ENCODE results near the gene ZCCHC24. TPM values are rescaled to one million over a fixed set of nuclear protein-coding genes. Genes with fewer than 3 reads are reported as not detected.

The ZCCHC24 gene
- total RNA-seq, 1 donor from 2014 or later = 57.0 TPM

- no peak overlapping the region for H3K4me3 ChIP-seq
- TF ChIP-seq, protein P1, sequence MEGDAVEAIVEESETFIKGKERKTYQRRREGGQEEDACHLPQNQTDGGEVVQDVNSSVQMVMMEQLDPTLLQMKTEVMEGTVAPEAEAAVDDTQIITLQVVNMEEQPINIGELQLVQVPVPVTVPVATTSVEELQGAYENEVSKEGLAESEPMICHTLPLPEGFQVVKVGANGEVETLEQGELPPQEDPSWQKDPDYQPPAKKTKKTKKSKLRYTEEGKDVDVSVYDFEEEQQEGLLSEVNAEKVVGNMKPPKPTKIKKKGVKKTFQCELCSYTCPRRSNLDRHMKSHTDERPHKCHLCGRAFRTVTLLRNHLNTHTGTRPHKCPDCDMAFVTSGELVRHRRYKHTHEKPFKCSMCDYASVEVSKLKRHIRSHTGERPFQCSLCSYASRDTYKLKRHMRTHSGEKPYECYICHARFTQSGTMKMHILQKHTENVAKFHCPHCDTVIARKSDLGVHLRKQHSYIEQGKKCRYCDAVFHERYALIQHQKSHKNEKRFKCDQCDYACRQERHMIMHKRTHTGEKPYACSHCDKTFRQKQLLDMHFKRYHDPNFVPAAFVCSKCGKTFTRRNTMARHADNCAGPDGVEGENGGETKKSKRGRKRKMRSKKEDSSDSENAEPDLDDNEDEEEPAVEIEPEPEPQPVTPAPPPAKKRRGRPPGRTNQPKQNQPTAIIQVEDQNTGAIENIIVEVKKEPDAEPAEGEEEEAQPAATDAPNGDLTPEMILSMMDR (IDR thresholded peaks at IDR 0.05) = no peak
- TF ChIP-seq POLR2AphosphoS5 (IDR thresholded peaks at IDR 0.05; ENCODE audit: insufficient read depth in 1 of 2, low read depth in 1 of 2) = no peak
- TF ChIP-seq POLR2A (IDR thresholded peaks at IDR 0.05) = no peak
- intact Hi-C loops (cut with DNase I) = no loop called here
- no peaks in the 10 kb centered on the region for H3K9me3 ChIP-seq
- peak overlapping the region; percentile 54 for H3K27ac ChIP-seq
- no peaks in the 10 kb centered on the region for H3K36me3 ChIP-seq
- H3K27me3 ChIP-seq = no peaks in the 10 kb centered on the region
- peaks cover 64% of the 10 kb centered on the region for H3K4me1 ChIP-seq
- DNase-seq (ENCODE audit: extremely low spot score in 2 of 2) = no peak
Observed at GRCh38 chr10:79393221-79393923, 52.1 kb downstream of the ZCCHC24 start.

DNA sequence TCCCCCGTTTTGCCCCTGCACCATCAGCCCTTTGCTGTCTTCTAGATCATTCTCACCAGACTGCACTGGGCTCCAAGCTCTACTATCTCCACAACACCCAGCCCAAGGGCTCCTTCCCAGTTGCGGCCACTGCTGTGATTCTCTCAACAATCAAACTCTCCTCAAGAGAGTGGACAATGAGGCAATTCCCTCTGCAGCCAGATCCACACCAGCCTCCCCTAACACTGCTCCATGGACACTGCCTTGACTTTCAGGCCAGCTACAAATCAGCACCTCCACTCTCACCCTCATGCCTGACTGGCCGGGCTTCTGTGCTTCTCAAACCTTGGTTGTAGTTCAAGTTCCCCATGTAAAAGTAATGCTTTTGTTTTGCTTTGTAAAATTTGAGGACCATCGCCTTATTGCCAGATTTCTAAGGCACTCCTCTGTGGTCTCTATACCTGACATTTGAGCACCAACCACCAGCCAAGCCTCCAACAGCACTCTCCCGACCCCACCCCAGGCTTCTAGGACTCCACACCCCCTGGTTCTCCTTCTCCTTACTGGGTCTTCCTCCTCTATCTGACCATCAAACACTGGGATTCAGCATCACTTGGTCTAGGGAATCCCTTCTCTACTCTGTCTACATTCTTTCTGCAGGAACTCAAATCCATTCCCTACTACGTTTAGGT, 52.8 kb downstream of the ZCCHC24 start:
- DNase-seq (ENCODE audit: extremely low spot score in 2 of 2) = no peak
- H3K36me3 ChIP-seq = no peaks in the 10 kb centered on the region
- peak overlapping the region; percentile 76 for H3K27ac ChIP-seq

GRCh38 chr10:79392020-79392398, 53.4 kb downstream of the ZCCHC24 start:
- no peaks in the 10 kb centered on the region for H3K36me3 ChIP-seq
- DNase-seq (ENCODE audit: extremely low spot score in 2 of 2) = no peak
- TF ChIP-seq, protein P1 (IDR thresholded peaks at IDR 0.05) = no peak
- peak in 1 of 2 donors; percentile 6 for TF ChIP-seq POLR2AphosphoS5 (IDR thresholded peaks at IDR 0.05; ENCODE audit: insufficient read depth in 1 of 2, low read depth in 1 of 2)
- no peak overlapping the region for H3K4me3 ChIP-seq
- no peaks in the 10 kb centered on the region for H3K27me3 ChIP-seq
- H3K27ac ChIP-seq = peak overlapping the region; percentile 76
- H3K4me1 ChIP-seq = peaks cover 56% of the 10 kb centered on the region
- H3K9me3 ChIP-seq = no peaks in the 10 kb centered on the region
- intact Hi-C loops (cut with DNase I) = no loop called here

More for the DNA sequence above, 52.8 kb downstream of the ZCCHC24 start:
- H3K4me1 ChIP-seq = peaks cover 57% of the 10 kb centered on the region
- TF ChIP-seq POLR2AphosphoS5 (IDR thresholded peaks at IDR 0.05; ENCODE audit: insufficient read depth in 1 of 2, low read depth in 1 of 2) = no peak
- TF ChIP-seq, protein P1 (IDR thresholded peaks at IDR 0.05) = no peak
- no peak for TF ChIP-seq POLR2A (IDR thresholded peaks at IDR 0.05)
- intact Hi-C loops (cut with DNase I) = no loop called here
- no peaks in the 10 kb centered on the region for H3K27me3 ChIP-seq
- H3K4me3 ChIP-seq = no peak overlapping the region
- H3K9me3 ChIP-seq = no peaks in the 10 kb centered on the region

- Histone ChIP-seq H3K4me1 (peaks cover 50% of the 10 kb centered on the region), H3K4me3 (no peak overlapping the region), H3K27me3 (no peaks in the 10 kb centered on the region), H3K27ac (peak overlapping the region; percentile 76), H3K9me3 (no peaks in the 10 kb centered on the region), H3K36me3 (peaks cover 0 to 2% of the 10 kb centered on the region in 2 donors)
- TF ChIP-seq, protein P1 (IDR thresholded peaks at IDR 0.05) = no peak
- TF ChIP-seq POLR2AphosphoS5 (IDR thresholded peaks at IDR 0.05; ENCODE audit: insufficient read depth in 1 of 2, low read depth in 1 of 2) = no peak
- no peak for TF ChIP-seq POLR2A (IDR thresholded peaks at IDR 0.05)
- DNase-seq (ENCODE audit: extremely low spot score in 2 of 2) = peak in 1 of 2 donors; percentile 84
- intact Hi-C loops (cut with DNase I) = no loop called here
Observed at GRCh38 chr10:79391231-79392019, 54.0 kb downstream of the ZCCHC24 start.
